Measurements from ENCODE around the gene ANKRD55.
"Not testable (repeated sequence)": the region's sequence is repeated elsewhere in the genome, so short reads cannot be mapped to it uniquely, and the experiment has no call there.

The ANKRD55 gene

DNA sequence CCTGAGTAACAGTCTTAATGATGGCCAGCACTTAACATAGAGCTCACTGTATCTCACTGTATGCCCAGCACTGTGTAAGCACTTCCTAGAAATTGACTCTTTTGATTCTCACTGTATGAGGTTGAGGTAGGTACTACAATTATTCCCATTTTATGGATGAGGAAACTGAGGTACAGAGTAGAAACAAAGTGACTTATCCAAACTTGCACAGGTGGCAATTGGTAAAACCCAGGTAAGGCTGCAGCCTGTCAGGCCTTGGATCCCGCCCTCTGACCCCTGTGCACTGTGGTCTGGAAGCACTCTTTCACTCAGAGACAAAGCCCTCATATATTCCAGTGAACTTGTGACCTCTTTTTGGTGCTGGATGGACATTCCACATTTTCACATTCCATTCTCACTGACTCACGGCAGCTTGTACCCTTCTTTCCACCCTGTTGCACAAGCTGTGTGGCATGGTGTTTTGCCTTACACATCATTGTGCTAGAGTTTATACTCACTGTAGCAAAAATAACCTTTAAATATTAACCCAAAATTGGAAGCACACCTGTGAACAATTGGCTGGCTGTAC, 21.7 kb downstream of the ANKRD55 start:
- no peak for DNase-seq (ENCODE audit: low read depth in 2 of 3, low spot score in 2 of 3)

- DNase-seq (ENCODE audit: low read depth in 2 of 3, low spot score in 2 of 3): no peak
Measured at GRCh38 chr5:56208681-56209080, 24.4 kb downstream of the ANKRD55 start.

- DNase-seq (ENCODE audit: low read depth in 2 of 3, low spot score in 2 of 3): no peak
Measured at GRCh38 chr5:56207537-56207936, 25.6 kb downstream of the ANKRD55 start.

DNA sequence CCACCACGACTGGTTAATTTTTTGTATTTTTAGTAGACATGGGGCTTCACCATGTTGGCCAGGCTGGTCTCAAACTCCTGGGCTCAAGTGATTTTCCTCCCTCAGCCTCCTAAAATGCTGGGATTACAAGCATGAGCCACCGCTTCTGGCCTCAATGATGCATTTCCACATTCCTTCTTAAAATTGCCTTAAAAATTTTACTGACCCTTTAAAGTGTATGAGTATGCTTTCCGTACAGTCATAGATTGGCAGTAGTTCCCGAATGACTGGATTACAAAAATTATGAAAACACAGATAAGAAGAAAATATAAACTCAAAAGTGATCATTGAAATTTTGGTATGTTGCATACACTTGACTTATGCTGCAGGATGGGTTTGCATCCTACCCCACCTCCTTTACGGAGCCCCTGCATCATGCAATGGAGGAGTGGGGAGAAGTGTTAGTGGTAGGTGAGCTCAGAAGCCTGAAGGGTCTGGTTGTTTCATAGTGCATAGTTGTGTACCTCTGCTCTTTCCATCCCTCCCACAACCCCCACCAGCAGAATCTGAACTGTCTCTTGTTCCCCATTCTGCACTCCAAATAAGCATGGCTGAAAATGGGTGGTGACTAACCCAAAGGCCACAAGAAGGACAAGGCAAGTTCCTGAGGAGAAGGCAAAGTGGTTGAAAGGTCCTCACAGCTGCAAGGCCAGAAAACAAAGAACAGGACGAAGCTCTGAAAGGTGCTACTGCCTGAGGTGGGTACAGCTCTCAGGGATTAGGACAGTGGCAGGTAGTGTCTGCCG, 26.8 kb downstream of the ANKRD55 start:
- no peak for DNase-seq (ENCODE audit: low read depth in 2 of 3, low spot score in 2 of 3)

- DNase-seq (ENCODE audit: low read depth in 2 of 3, low spot score in 2 of 3): not testable (repeated sequence)
Measured at GRCh38 chr5:56203936-56204335, 29.2 kb downstream of the ANKRD55 start.

GRCh38 chr5:56202483-56202882, 30.6 kb downstream of the ANKRD55 start:
- no peak for DNase-seq (ENCODE audit: low read depth in 2 of 3, low spot score in 2 of 3)

GRCh38 chr5:56201762-56202261, 31.3 kb downstream of the ANKRD55 start:
- not testable (repeated sequence) for DNase-seq (ENCODE audit: low read depth in 2 of 3, low spot score in 2 of 3)

- peak in 2 of 3 experiments; percentile 18 to 25 for DNase-seq (ENCODE audit: low read depth in 2 of 3, low spot score in 2 of 3)
Measured at GRCh38 chr5:56200971-56201666, 32.0 kb downstream of the ANKRD55 start.

DNA sequence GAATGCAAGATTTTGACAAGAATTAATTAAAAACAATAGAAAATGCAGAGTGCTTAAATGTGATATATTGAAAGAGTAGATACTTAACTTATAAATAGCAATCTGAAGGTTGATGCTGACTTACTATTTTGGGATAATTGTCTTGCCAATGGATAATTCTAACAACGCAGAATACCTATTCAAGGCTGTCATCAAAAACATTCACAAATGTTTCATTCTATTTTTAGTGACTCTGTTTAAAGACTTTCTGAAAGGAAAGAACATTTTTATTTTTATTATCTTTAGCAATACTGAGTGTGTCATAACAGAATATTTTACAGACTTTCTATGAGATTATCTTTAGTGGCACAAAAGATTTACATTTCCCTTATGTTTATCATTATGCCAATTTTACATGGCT, 38.1 kb downstream of the ANKRD55 start:
- no peak for DNase-seq (ENCODE audit: low read depth in 2 of 3, low spot score in 2 of 3)

- no peak for DNase-seq (ENCODE audit: low read depth in 2 of 3, low spot score in 2 of 3)
Measured at GRCh38 chr5:56192246-56192645, 40.9 kb downstream of the ANKRD55 start.

DNA sequence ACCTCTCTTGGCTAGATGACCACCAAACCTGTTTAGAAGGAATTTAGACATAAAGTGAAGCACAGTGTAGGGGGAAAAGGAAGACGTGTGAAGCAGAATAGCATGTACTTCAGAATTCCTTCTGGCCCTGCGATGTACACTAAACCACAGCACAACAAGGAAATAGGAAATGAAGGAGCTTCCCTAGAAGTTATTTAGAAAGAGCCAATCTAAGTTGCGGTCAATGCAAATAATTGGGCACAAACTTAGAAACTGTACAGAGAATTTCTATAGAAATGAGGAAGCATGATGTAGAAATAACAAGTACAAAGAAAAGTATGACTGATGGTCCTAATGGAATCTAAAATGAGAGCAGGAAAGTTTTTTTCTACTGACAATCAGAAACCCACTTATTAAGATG, 41.5 kb downstream of the ANKRD55 start:
- no peak for DNase-seq (ENCODE audit: low read depth in 2 of 3, low spot score in 2 of 3)

DNA sequence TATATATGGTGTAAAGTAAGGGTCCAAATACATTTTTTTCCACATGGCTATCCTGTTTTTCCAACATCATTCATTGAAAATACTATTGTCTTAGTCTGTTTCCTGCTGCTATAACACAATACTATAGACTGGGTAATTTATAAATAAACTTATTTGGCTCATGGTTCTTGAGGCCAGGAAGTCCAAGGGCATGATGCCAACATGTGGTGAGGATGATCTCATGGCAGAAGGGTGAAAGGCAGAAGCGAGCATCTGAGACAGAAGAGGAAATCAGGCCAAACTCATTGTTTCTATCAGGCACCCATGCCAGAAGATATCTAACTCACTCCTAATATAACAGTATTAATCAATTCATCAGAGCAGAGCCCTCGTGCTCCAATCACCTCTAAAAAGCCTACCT, 42.6 kb downstream of the ANKRD55 start:
- DNase-seq (ENCODE audit: low read depth in 2 of 3, low spot score in 2 of 3): no peak

- no peak for DNase-seq (ENCODE audit: low read depth in 2 of 3, low spot score in 2 of 3)
Measured at GRCh38 chr5:56185768-56186311, 47.3 kb downstream of the ANKRD55 start.

- no peak for DNase-seq (ENCODE audit: low read depth in 2 of 3, low spot score in 2 of 3)
Measured at GRCh38 chr5:56183506-56183905, 49.6 kb downstream of the ANKRD55 start.

GRCh38 chr5:56179442-56179841, 53.7 kb downstream of the ANKRD55 start:
- no peak for DNase-seq (ENCODE audit: low read depth in 2 of 3, low spot score in 2 of 3)

DNA sequence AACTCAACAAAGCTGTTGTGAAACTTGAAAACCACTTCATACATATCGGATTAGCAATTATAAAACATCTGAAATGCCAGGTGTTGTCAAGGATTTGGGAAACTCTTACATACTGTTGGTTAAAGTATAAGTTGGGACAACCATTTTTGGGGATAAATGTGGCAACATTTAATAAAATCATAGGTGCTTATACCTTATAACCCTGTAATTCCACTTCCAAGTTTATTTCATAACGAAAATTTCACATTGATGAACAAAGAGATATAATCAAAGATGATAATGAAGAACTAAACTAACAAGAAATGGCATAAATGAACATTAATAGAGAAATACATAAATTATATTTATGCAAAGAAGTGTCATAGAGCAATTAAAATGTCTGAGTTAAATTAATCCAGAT, 54.3 kb downstream of the ANKRD55 start:
- DNase-seq (ENCODE audit: low read depth in 2 of 3, low spot score in 2 of 3): no peak

DNA sequence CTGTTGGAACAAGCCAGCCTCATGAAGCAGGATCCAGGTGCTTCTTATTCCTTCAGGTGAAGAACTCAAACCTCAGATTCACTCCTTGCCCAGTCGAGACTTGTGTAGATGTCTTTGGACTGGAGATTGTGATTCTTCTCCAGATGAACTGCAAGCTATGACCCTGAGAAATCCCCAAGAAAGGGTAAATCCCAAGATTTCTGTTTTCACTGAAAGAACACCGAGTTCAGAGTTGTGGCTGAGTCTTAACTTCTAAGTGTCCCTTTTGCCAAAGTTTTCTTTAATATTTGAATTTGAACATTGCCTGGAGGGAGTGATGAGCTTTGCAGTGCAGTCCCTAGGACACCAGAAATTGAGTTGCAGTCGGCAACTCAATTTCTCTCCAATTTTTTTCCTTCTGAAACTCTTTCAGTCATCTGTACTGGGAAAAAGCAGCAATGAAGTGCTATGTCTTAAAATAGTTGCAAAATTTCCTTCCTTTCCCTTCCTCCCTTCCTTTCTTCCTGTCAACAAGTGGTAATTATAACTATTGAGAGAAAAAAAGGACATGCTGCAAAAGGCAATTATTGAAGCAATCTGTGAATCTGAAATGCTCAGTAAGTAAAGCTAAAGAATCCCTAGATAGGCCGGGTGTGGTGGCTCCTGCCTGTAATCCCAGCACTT, 56.1 kb downstream of the ANKRD55 start:
- DNase-seq (ENCODE audit: low read depth in 2 of 3, low spot score in 2 of 3): no peak

GRCh38 chr5:56176155-56176798, 56.9 kb downstream of the ANKRD55 start:
- DNase-seq (ENCODE audit: low read depth in 2 of 3, low spot score in 2 of 3): no peak

- DNase-seq (ENCODE audit: low read depth in 2 of 3, low spot score in 2 of 3): no peak
Measured at GRCh38 chr5:56175488-56175887, 57.6 kb downstream of the ANKRD55 start.

- no peak for DNase-seq (ENCODE audit: low read depth in 2 of 3, low spot score in 2 of 3)
Measured at GRCh38 chr5:56175021-56175420, 58.1 kb downstream of the ANKRD55 start.

GRCh38 chr5:56172241-56172640, 60.9 kb downstream of the ANKRD55 start:
- DNase-seq (ENCODE audit: low read depth in 2 of 3, low spot score in 2 of 3): no peak
